Myocyte (in vitro differentiated cells): ENCODE measurements around the gene OPALIN. TPM values are rescaled to one million over a fixed set of nuclear protein-coding genes. Genes with fewer than 3 reads are reported as not detected.
A peak's percentile ranks its signal among the peaks of the same experiment; 100 is the strongest.

Source experiments
- DNase-seq: peaks from one replicate; pipeline ENCODE4 v3.0.0-alpha.2; 2012; ENCODE audit warnings: low read depth
- polyA plus RNA-seq: library from polyadenylated mRNA; unstranded; fragments of >200 nt; gene quantifications from one replicate; pipeline ENCODE4 v1.2.1, GENCODE V29; 2012; ENCODE audit warnings: missing spikeins
- total RNA-seq: library from RNA; depleted of rRNA; stranded (reverse); fragments of >200 nt; gene quantifications from 2 replicates; pipeline ENCODE4 v1.2.3, GENCODE V29; 2014

The OPALIN gene, protein sequence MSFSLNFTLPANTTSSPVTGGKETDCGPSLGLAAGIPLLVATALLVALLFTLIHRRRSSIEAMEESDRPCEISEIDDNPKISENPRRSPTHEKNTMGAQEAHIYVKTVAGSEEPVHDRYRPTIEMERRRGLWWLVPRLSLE
- not detected in 2 replicates for total RNA-seq
- not detected for polyA plus RNA-seq

DNA sequence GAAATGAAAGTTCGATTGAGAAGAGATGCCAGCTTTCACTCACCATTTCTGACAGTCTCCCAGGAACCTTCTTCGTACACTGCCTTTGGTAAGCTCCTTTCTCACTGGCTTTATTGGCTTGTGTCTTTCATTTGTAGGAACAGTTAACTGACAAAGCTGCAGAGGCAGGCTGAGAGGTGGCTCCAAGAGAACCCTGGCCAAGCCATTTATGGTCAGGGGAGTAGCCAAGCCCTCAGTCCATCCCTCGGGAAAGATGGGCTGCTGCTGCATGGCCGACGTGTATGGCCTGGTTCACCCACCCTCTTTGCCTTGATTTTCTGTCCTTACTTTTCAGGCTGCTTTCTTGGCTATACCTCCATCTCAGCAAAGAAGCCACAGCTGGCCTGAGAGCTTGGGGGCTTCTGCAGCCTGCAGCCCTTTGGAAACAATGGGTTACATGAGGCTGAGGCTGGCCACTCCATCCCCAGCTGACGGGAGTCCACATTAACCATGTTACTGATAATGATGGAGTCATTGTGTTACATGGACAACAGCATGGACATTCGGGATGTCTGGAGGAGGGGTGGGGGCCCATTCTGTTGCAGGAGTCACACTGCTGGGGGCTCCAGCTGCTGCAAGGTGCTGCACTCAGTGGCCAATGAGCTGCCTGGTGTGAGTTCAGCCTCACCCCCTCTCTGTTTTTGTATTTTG lies at the start of gene OPALIN:
Gene OPALIN, minus strand, starts transcription at position 152 of the 690 bp plus-strand sequence. Its CDS starts 106 bp downstream, at position 46.
- no peak for DNase-seq

DNA sequence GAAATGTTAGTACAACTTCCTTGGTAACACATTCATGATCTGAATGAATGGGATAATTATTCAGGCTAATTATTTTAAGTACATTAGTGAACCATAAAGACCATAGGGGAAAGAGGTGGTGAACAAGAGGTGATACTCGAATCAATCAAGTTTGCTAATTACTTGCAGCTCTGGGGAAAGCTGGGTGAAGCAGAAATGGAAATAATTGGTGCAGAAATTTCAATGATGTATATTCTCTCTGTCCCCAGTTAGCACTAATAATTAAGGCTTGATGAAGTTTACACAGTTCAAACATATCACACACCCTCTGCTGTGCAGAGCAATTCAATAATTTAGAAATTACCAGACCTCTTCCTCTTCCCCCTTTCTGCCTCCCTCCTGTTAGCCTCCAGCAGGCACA lies 49.4 kb upstream of the OPALIN start:
- no peak for DNase-seq

DNA sequence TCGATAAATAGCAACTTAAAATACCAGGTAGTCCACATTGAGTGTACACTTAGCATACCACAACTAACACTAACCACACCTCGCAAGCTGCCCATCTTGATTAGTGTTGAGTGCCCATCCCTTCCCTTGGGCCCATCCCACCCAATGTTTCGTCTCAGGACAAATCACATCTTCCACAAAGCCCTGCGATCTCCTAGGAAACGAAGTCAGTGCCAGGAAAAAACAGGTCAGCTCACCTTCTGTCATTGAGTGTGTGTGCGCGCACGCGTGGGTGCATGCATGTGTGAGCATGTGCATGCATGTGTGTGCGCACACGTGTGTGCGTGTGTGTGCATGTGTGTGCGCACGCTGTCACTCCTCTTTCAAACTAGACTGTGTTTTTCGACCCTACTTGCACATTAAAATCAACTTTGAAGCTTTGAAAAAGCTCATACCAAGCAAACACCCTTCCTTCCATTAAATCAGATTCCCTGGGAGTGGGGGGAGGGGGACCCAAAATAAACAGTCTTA lies 48.8 kb upstream of the OPALIN start:
- DNase-seq = no peak

- no peak for DNase-seq
Measured at GRCh38 chr10:96406091-96406490, 47.3 kb upstream of the OPALIN start.

DNA sequence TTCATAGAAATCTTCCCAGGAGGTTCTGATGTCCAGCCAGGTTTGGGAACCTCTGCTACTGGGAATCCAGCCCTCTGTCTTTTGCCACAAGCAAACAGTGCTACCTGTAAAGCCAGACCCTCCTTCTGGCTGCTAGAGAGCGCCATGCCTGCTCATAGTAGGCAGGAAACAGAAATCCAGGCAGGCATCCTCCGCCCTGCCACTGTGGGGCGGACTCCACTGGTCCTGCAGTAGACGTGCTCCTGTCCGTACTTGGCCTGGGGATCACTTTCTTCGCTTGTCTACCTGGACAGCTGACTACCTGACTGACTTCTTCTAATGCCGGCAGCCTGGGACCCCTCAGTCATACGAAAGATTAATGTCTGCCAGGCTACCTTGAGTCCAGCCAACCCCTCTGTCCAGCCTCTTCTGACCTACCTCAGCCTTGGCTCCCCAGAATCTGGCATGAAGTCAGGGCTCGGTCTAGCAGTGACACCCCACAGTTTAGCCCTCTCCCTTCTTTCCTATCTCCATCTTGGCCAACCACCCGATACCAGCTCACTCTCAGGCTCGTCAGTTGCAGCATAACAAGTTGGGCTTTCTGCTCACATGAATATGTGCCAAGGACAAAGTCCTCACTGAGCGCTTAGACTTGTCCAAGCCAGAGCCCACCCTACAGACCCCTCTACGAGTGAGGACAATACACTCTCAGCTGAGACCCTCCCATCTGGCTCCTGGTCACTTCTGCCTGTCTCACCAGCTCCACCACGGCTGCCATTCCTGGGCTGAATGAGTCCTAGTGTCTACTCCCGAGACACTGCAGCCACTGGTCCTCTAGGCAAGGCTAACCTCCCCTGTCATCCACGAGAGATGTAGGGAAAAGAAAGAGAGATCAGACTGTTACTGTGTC lies 43.9 kb upstream of the OPALIN start:
- no peak for DNase-seq

- no peak for DNase-seq
Measured at GRCh38 chr10:96401036-96401435, 42.2 kb upstream of the OPALIN start.

GRCh38 chr10:96400465-96400864 lies 41.7 kb upstream of the OPALIN start:
- no peak for DNase-seq

DNA sequence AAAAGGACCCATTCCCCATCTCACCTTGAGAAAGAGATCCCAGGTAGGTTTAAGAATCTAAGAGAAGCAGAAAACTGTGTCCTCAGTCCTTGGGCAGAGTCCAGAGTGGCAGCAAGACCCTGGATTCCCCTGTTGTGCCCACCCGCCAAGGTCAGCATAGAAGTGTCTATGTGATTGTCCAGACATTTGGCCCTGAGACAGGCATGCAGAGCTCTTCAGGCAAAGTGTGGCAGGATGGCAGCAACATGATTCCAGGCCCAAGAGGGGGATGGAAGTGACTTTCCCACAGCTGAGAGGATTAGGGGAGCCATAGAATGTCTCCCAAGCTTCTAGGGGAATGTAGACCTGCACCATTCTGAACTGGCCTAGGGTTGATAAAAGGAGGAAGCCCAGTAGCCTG lies 39.1 kb upstream of the OPALIN start:
- DNase-seq = no peak

GRCh38 chr10:96395931-96396877 lies 37.4 kb upstream of the OPALIN start:
- peak; percentile 55 for DNase-seq

DNA sequence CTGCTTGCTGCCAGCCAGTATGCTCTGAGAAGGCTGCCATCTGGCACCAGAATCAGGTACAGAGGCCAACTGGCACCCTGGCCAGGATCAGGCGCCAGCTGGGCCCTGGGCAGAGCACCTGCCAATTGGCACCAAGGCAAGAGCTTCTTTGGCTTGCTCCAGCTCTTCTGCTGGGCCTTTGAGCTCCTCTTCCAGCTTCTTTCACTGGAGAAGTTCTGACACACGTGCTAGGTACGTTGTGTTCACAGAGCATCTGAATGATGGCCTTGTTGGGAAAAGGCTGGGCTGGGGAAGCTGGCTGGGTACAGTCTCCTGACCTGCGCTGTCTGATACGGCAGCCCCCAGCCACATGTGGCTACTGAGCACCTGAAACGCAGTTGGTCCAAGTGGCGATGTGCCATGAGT lies 31.7 kb upstream of the OPALIN start:
- DNase-seq = peak; percentile 15

DNA sequence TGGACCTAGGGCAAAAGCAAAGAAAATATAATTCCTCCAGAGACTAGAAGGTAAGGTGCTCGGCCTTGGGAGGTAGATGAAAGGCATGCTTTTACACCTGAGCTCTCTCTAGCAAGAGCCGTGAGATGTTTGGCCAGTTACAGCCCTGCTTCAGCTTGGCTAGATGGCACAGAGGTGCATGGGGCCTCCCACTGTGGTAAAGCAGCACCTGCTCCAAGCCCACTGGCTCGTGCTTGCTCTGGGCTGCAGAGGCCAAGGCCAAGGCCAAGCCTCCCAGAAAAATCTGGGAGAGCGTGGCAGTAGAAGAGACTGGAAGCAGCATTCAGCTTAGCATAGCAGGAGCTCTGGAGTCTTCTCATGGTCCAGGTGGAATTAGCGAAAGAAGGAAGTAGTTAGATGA lies 31.0 kb upstream of the OPALIN start:
- DNase-seq = no peak

GRCh38 chr10:96387601-96388000 lies 28.8 kb upstream of the OPALIN start:
- DNase-seq = no peak

DNA sequence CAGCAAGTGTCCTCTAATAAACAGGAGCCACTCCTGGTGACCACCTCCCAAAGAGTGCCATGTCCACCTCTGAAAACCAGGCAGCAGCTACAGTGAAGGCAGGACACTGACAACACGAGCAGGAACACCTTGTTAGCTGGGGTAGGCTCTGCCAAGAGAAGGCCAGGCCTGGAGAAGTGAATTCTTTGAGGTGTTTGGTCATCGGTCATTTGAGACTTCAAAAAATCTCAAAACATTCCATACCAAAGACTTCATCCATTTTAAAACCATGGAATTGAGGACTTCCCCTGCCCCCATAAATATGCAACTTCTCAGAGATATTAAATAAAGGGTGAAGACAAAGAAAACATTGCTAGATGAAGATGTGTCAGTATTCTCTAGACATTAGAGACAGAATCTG lies 28.4 kb upstream of the OPALIN start:
- DNase-seq = no peak

DNA sequence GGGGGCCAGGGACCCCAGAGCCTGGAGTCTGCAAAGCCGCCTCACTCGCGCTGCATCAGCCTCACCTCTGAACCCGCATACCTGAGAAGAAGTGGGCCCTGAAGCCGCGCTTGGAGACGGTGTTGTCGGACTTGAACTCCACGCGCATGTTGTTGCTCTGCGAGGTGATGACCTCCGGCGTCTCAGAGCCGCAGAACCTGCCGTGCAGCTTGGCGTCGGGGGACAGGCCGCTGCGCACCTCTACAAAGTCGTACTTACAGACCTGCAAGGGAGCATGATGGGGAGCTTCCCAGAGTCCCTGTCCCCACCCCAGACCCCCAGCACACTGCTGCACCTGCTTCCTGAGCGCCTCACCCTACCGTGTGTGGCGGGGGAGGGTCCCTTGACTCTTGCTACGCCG lies 25.7 kb upstream of the OPALIN start:
- no peak for DNase-seq

DNA sequence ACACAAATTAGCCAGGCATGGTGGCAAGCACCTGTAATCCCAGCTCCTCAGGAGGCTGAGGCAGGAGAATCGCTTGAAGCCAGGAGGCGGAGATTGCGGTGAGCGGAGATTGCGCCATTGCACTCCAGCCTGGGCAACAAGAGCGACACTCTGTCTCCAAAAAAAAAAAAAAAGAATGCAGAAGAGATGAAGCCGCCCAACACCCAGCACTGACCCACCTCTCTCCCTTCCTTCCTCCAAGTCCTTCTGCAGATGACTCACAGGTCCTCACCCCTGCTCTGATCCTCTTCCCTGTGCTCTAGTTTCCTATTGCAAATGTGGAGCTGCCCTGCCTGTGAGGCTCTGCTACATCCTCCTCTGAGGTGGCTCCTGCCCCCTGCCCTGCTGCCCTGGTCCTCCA lies 22.0 kb upstream of the OPALIN start:
- no peak for DNase-seq

DNA sequence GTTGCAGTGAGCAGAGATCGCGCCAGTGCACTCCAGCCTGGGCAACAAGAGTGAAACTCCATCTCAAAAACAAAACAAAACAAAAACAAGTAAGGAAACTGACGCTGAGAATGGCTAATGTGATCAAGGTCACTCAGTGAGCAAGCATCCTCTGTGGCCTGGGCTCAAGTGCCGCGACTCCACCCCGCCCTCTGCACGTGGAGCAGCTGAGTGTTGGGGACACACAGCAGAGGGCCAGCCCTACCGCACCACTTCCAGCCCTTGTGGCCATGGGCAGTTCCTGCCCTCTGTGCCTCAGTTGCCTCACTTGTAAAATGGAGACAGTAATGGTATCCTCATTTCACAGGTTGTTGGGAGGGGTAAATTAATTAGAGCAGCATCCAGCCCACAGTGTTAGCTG lies 21.0 kb upstream of the OPALIN start:
- no peak for DNase-seq

- no peak for DNase-seq
Measured at GRCh38 chr10:96378741-96379140, 19.9 kb upstream of the OPALIN start.

DNA sequence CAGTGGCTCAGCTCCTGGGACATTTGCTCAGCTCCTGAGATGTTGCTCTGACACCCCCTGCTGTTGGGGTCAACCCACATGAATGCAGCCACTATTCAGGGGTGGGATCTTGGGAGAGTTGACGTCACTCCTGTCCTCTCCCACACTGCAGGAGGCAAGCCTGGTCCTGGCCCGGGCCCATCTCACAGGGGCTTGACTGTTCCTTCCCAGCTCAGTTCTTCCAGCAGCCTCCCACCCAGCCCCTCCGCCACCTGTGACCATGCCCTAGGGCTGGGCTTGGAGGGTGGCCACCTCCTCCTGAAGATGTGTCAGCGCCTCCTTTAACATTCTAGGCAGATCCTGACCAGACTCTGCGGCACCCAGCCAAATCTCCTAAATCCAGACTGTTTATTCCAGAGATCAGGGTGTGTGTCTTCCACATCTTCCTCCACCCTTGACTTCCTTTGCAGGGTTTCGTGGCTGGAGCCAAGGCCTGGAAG lies 19.1 kb upstream of the OPALIN start:
- DNase-seq = peak; percentile 37

GRCh38 chr10:96376483-96376882 lies 17.7 kb upstream of the OPALIN start:
- no peak for DNase-seq

- DNase-seq = peak; percentile 89
Measured at GRCh38 chr10:96374985-96375830, 16.4 kb upstream of the OPALIN start.
